ENCODE measurements around the gene TRAF6. TPM values are rescaled to one million over a fixed set of nuclear protein-coding genes. Genes with fewer than 3 reads are reported as not detected.
"Not testable (repeated sequence)": the region's sequence is repeated elsewhere in the genome, so short reads cannot be mapped to it uniquely, and the experiment has no call there.

The TRAF6 gene
- polyA plus RNA-seq, 6 donors from 2014 or later: 13.3 to 33.1 (median 15.6) TPM

DNA sequence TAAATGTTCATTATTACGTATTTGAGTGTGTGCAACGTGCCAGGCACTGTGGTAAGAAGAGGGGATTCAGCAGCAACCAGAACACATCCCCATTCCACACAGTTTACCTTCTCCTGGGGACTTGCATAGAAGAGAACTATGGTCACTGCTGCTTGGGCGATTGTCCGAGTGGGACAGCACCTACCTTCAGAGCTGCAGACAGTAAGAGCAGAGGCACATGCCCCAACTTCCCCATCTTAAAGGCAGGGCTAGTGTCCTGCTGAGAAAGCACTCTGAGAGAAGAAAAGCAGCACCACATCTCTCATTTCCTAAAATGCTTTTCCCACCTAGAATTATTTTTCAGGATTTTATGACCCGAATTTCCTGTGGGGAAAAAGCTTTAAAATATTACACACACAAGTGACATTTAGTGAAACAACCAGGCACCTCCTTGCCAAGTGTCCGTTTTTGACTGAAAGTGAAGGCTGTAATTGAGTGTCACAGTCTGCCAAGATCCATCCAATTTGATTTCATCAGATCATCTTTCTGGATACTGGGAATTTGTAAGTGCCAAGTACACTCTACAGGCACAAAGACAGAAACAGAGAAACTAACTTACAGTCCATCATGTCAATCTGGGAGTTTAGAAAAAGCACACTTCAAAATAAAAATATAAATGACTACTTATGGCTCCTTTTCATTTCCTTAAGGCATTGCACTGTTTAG, 24.6 kb downstream of the TRAF6 start:
- H3K36me3 Mint-ChIP-seq: peaks cover 0 to 3% of the 10 kb centered on the region in 2 donors
- no peak for ATAC-seq (ENCODE audit: low read depth in 2 of 2)
- peaks cover 22 to 33% (median 26%) of the 10 kb centered on the region in 3 donors for H3K4me1 Mint-ChIP-seq
- H3K4me3 Mint-ChIP-seq: no peak overlapping the region
- H3K27ac Mint-ChIP-seq: peak overlapping the region in 3 of 6 donors; percentile 41 to 87 (median 81)
- no peaks in the 10 kb centered on the region for H3K9me3 Mint-ChIP-seq
- no peak for DNase-seq
- no peaks in the 10 kb centered on the region for H3K27me3 Mint-ChIP-seq

DNA sequence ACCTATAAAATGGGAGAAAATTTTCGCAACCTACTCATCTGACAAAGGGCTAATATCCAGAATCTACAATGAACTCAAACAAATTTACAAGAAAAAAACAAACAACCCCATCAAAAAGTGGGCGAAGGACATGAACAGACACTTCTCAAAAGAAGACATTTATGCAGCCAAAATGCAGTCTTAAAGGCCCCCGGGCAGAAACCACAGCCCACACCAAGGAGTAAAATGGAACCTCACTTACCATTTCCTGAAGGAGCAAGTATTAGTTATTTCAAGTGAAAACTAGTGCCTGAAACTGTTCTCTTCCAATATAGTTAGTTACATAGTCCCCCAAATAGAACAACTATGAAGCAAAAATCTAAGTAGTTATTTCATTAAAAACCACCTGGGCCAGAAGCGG, 27.0 kb downstream of the TRAF6 start:
- DNase-seq; H3K9me3 Mint-ChIP-seq; H3K27me3 Mint-ChIP-seq; ATAC-seq (ENCODE audit: low read depth in 2 of 2); H3K36me3 Mint-ChIP-seq: not testable (repeated sequence)
- Mint-ChIP-seq H3K4me3 (peak overlapping the region in 1 of 8 donors; percentile 4), H3K4me1 (peaks cover 15 to 20% (median 18%) of the 10 kb centered on the region in 3 donors), H3K27ac (peak overlapping the region in 1 of 6 donors; percentile 33)

DNA sequence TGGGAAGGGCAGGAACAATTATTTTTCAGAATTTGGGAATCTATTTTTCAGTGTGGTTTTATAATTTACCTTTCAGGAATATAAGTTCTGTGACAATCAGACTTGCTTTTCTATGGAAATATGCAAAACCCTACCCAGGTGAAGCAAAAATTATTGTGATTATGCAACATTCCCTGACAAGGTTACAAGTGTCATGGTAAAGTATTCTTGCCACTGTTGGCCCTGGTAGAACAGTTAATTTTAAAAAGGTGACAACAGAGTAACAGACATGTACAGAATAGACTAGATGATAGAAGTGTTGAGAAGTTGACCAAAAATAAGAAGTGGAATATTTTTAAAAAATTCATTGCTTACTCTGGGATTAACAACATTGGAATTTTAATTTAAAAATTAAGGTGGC, 29.2 kb downstream of the TRAF6 start:
- Mint-ChIP-seq H3K4me1 (peaks cover 2 to 4% (median 3%) of the 10 kb centered on the region in 3 donors), H3K36me3 (no peaks in the 10 kb centered on the region), H3K4me3 (no peak overlapping the region), H3K27ac (no peak overlapping the region), H3K27me3 (no peaks in the 10 kb centered on the region), H3K9me3 (no peaks in the 10 kb centered on the region)
- DNase-seq (no peak), ATAC-seq (ENCODE audit: low read depth in 2 of 2) (no peak)

DNA sequence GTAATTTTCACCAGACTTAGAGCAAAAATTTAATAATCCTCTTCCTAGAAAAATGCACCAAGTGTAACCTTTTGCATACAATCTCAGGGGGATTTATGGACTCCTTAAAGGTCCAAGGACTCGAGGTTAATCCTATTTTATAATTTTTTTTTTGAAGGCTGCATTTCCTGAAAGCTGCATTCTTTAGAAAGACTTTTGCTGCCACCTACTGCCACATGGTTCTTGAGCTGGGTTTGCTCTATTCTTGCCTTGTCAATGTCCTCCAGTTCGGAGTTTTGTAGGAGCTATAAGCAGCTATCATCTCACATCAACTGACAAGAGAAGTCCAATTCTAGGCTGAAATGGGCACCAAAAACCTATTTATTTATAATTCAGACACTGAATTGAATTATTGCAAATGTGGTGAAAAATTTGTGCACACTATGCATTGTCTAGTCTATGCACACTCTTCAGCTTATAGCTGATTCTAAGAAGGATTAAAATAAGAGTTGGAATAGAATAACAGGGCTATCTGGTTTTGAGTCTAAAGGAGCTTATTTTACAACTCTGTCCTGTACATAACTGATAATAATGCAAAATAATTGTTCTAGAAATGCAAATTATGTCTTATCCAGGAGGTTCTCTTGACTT, 31.3 kb downstream of the TRAF6 start:
- ATAC-seq (ENCODE audit: low read depth in 2 of 2): peak in 1 of 2 donors; percentile 53
- no peaks in the 10 kb centered on the region for H3K4me1 Mint-ChIP-seq
- DNase-seq: peak; percentile 31
- no peaks in the 10 kb centered on the region for H3K9me3 Mint-ChIP-seq
- no peaks in the 10 kb centered on the region for H3K27me3 Mint-ChIP-seq
- H3K36me3 Mint-ChIP-seq: no peaks in the 10 kb centered on the region
- H3K27ac Mint-ChIP-seq: no peak overlapping the region
- no peak overlapping the region for H3K4me3 Mint-ChIP-seq

DNA sequence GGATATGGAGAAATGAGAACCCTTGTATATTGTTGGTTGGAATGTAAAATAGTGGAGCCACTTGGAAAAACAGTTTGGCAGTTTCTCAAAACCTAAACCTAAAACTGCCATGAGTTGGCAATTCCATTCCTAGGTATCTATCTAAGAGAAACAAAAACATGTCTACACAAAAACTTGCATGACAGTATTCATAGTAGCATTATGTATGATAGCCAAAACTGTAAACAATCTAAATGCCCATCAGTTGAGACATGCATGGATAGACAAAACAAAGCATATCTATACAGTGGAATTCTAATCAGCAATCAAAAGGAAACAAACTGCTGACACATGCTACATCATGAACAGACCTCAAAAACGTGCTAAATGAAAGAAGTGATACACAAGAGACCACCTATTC, 34.9 kb downstream of the TRAF6 start:
- no peaks in the 10 kb centered on the region for H3K9me3 Mint-ChIP-seq
- H3K36me3 Mint-ChIP-seq: no peaks in the 10 kb centered on the region
- ATAC-seq (ENCODE audit: low read depth in 2 of 2) (no peak), DNase-seq (no peak)
- no peak overlapping the region for H3K27ac Mint-ChIP-seq
- no peaks in the 10 kb centered on the region for H3K4me1 Mint-ChIP-seq
- no peaks in the 10 kb centered on the region for H3K27me3 Mint-ChIP-seq
- H3K4me3 Mint-ChIP-seq: no peak overlapping the region

DNA sequence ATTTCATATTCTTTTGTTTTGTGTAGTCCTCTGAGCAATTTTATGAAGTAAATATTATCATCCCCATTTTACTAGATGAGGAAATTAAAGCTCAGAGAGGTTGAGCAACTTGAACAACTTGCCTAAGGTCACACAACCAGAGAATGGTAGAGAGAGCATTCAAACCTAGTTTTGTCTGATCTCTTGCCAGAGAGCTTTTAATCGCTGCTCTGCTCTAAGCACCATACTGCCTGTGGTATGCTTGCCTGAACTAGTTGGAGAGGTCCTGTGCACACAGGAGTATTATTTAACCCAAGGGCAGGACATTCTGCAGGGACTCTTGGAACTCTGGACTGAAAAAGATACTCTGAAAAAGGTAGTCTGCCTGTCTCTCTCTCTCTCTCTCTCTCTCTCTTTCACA, 38.5 kb downstream of the TRAF6 start:
- ATAC-seq (ENCODE audit: low read depth in 2 of 2) (no peak), DNase-seq (no peak)
- Mint-ChIP-seq H3K27ac (no peak overlapping the region), H3K4me3 (no peak overlapping the region), H3K4me1 (no peaks in the 10 kb centered on the region), H3K27me3 (no peaks in the 10 kb centered on the region), H3K36me3 (no peaks in the 10 kb centered on the region), H3K9me3 (no peaks in the 10 kb centered on the region)

DNA sequence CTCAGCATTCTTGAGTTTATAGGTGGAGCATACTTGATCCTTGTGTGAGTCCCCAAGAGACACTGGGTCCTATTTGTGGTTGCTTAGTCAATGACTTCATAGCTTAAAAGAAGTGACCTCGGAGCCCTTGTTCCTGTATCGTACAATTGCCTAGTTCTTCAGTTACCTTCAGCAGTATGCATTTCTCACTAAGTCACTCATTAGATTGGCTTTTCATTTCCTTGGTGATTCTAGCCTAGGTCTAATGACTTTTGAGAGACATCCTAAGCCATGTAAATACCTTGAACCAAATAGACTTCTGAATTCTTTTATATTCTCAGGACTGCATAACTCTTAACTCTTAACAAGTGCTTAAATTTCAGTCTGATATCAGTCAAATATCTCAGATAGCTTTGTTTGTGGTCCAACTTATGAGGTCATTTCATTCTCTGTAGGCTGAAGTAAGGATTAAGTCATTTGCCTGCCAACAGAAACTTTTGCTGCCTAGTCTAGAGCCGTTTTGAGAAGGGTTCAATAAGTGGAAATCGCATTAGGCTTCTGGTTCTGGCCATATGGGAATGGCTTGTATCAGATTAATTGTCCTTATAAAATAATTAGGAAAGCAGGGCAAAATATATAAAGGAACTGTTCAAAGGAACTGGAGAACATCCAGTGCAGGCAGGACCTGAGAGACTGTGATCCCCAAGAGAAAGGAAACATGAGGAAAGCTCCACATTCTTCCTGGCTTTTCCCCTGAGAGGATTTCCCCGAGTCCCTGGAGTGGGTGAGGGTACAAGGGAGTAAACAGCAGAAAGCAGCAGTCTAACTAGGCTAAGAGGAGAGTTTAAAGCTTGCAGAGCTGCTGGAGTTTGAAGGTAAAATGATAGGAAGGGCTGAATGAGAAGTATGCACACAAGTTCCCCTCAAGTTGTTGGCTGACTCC, 39.9 kb downstream of the TRAF6 start:
- H3K27me3 Mint-ChIP-seq: no peaks in the 10 kb centered on the region
- H3K4me1 Mint-ChIP-seq: no peaks in the 10 kb centered on the region
- H3K27ac Mint-ChIP-seq: no peak overlapping the region
- ATAC-seq (ENCODE audit: low read depth in 2 of 2) (no peak), DNase-seq (no peak)
- no peaks in the 10 kb centered on the region for H3K36me3 Mint-ChIP-seq
- H3K4me3 Mint-ChIP-seq: no peak overlapping the region
- no peaks in the 10 kb centered on the region for H3K9me3 Mint-ChIP-seq

DNA sequence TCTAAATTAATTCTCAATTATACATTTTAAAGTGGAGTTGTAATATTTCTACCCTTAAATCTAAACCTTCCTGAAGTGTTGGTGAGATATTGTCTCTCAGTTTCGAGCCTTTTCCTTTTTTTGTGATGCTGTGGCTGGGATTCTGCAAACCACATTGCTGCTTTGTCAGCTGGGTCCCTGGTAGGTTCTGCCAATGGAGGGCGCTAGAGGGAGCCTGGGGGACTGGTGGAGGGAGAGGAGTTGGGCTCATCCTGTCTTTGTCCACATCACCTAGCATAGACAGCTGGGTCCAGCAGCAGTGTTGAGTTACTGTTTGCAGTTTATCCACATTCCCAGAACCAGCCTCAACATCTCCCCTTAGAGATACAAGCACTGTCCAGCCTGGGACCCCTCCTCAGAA, 41.0 kb downstream of the TRAF6 start:
- ATAC-seq (ENCODE audit: low read depth in 2 of 2) (no peak), DNase-seq (no peak)
- Mint-ChIP-seq H3K4me3 (no peak overlapping the region), H3K27ac (no peak overlapping the region), H3K9me3 (no peaks in the 10 kb centered on the region), H3K4me1 (no peaks in the 10 kb centered on the region), H3K36me3 (no peaks in the 10 kb centered on the region), H3K27me3 (no peaks in the 10 kb centered on the region)

DNA sequence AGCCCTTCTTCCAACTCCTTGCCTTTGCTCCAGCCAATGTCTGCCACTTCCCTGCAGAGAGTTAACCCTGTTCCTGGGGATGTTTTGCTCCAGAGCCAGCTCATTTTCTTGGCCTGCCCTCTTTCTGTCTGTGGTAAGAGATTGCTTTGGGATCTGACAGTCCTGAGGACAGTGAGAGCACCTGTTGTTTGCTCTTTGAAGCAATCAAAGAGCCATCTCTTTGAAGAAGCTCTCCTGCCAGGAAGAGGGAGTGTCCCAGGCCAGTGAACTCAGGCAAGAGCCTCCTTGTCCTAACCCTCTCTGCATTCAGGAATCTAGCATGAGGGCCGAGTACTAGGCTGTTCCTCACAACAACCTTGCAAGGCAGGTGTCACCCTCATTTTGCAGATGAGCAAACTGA, 42.2 kb downstream of the TRAF6 start:
- H3K4me3 Mint-ChIP-seq: no peak overlapping the region
- H3K9me3 Mint-ChIP-seq: no peaks in the 10 kb centered on the region
- no peaks in the 10 kb centered on the region for H3K36me3 Mint-ChIP-seq
- H3K27me3 Mint-ChIP-seq: no peaks in the 10 kb centered on the region
- H3K4me1 Mint-ChIP-seq: no peaks in the 10 kb centered on the region
- DNase-seq (no peak), ATAC-seq (ENCODE audit: low read depth in 2 of 2) (no peak)
- H3K27ac Mint-ChIP-seq: peak overlapping the region in 2 of 6 donors; percentile 41 to 88

DNA sequence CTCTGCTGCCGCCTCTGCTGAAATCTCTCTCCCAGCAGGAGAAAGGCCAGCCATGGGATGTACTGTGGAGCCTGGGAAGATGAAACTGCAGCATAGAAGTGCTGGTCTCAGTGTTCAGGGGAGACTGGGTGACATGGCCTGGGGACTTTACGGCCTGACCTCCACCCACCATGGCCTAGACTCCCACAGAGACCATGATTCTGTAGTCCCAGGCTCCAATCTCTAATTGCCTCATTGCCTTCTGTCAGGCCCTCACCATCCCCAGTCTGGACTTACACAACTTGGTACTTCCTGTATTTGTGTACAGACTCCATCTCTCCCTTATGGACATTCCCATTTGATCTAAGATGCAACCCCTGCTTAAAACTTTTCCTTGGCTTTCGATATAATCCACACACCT, 43.1 kb downstream of the TRAF6 start:
- no peaks in the 10 kb centered on the region for H3K9me3 Mint-ChIP-seq
- H3K36me3 Mint-ChIP-seq: no peaks in the 10 kb centered on the region
- no peaks in the 10 kb centered on the region for H3K27me3 Mint-ChIP-seq
- no peaks in the 10 kb centered on the region for H3K4me1 Mint-ChIP-seq
- ATAC-seq (ENCODE audit: low read depth in 2 of 2): no peak
- no peak for DNase-seq
- no peak overlapping the region for H3K27ac Mint-ChIP-seq
- H3K4me3 Mint-ChIP-seq: peak overlapping the region in 1 of 8 donors; percentile 12

DNA sequence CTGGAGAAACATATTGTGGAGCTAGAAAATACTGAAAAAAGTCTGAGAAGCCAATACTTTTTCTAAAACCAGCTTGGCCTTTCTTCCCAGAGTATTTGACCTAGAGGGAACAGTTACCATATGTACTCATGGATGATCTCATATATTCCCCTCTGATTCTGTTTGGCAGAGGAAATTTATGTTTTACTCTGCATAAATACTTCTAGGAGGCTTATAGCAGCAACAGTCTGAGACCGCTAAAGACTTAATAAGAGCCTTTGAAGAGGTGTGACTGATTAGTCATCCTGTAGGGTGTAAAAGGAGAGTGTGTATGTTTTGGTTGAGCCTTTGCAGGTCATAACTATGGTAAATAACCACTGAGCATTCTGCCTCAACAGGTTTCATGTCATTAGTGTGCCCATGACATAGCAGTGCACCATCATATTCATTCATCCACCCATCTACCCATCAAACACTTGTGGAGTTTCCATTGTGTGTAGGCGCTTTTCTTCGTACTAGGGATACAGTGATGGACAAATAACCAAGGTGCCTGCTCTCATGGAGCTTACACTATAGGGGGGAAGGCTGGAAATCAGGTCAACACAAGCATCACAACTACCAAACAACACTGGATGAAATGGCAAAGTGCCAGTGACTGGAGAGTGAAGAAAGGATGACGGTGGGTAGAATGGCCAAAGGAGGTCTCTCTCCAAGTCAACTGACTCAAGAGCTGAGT, 44.5 kb downstream of the TRAF6 start:
- H3K4me1 Mint-ChIP-seq: no peaks in the 10 kb centered on the region
- no peak overlapping the region for H3K27ac Mint-ChIP-seq
- no peaks in the 10 kb centered on the region for H3K27me3 Mint-ChIP-seq
- no peak overlapping the region for H3K4me3 Mint-ChIP-seq
- H3K9me3 Mint-ChIP-seq: no peaks in the 10 kb centered on the region
- ATAC-seq (ENCODE audit: low read depth in 2 of 2) (no peak), DNase-seq (no peak)
- no peaks in the 10 kb centered on the region for H3K36me3 Mint-ChIP-seq

DNA sequence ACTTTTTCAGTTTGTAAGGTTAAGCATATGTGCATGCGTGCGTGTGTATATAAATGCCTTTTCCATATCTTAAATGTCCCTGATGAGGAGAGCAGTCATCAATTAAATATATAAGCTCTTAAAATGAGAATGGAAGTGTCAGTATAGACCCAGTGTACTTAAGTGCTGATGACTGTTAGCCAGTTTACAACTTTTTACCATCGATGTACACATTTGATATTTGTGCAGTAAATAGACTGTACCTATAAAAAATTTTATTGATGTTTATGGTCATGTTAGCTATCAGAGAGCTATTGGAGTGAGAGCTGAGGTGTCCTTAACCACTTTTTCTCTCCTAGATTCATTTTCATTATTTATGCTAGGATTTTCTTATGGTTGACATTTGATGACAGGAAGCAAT, 45.4 kb downstream of the TRAF6 start:
- H3K27me3 Mint-ChIP-seq: no peaks in the 10 kb centered on the region
- no peaks in the 10 kb centered on the region for H3K9me3 Mint-ChIP-seq
- no peak overlapping the region for H3K27ac Mint-ChIP-seq
- ATAC-seq (ENCODE audit: low read depth in 2 of 2) (no peak), DNase-seq (no peak)
- H3K4me3 Mint-ChIP-seq: no peak overlapping the region
- no peaks in the 10 kb centered on the region for H3K36me3 Mint-ChIP-seq
- no peaks in the 10 kb centered on the region for H3K4me1 Mint-ChIP-seq

DNA sequence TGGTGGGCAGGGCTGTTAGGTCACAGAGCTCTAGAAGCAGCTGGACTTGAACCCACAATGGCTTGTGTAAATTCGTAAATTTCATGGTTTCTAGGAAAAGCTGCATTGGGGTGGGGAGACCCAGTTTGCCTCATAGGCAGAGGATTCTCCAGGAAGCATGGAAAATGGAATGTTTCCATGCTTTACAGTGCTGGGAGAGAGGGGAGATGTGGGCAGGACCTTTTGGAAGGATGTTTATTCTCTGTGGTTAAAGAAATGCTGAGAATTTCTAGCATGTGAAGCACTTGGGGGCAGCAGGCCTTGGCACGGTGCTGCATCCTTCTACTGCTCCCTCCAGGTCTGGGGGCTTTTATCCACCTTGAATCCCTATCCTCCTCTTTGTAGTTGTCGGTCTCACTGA, 46.3 kb downstream of the TRAF6 start:
- Mint-ChIP-seq H3K4me1 (no peaks in the 10 kb centered on the region), H3K27me3 (no peaks in the 10 kb centered on the region), H3K27ac (peak overlapping the region in 1 of 6 donors; percentile 76)

More for the DNA sequence above, 46.3 kb downstream of the TRAF6 start:
- H3K4me3 Mint-ChIP-seq: no peak overlapping the region
- DNase-seq (no peak), ATAC-seq (ENCODE audit: low read depth in 2 of 2) (no peak)
- H3K36me3 Mint-ChIP-seq: no peaks in the 10 kb centered on the region
- no peaks in the 10 kb centered on the region for H3K9me3 Mint-ChIP-seq
